ENCODE data around the gene MIDN.

GRCh38 chr19:1268226-1269064 is 20.1 kb downstream of the MIDN start:
- TF ChIP-seq POLR2A (IDR thresholded peaks at IDR 0.05; ENCODE audit: low read length) (no peak), GATA1 (IDR thresholded peaks at IDR 0.05; ENCODE audit: low read depth, low read length) (no peak)
